T-helper 2 cell (primary cell): ENCODE results near the gene CDH23.
A peak's percentile ranks its signal among the peaks of the same experiment; 100 is the strongest.

Experiments used
- DNase-seq, 5 experiments: peaks; one replicate each; pipeline versions ENCODE4 v3.0.0 to v3.0.0-alpha.2; 2012 to 2022

CDH23 gene

GRCh38 chr10:71713135-71714030 is 316.7 kb downstream of the CDH23 start:
- peak in 2 of 5 experiments; percentile 21 to 63 for DNase-seq

- DNase-seq = no peak
Measured at GRCh38 chr10:71714031-71714410, 317.3 kb downstream of the CDH23 start.

- no peak for DNase-seq
Measured at GRCh38 chr10:71714592-71714991, 317.9 kb downstream of the CDH23 start.

GRCh38 chr10:71715026-71715425 is 318.3 kb downstream of the CDH23 start:
- no peak for DNase-seq

GRCh38 chr10:71715860-71716259 is 319.1 kb downstream of the CDH23 start:
- no peak for DNase-seq

- no peak for DNase-seq
Measured at GRCh38 chr10:71716426-71716825, 319.7 kb downstream of the CDH23 start.

GRCh38 chr10:71717056-71717455 is 320.3 kb downstream of the CDH23 start:
- DNase-seq = no peak

GRCh38 chr10:71717551-71717951 is 320.8 kb downstream of the CDH23 start:
- no peak for DNase-seq

- DNase-seq = no peak
Measured at GRCh38 chr10:71718165-71718698, 321.5 kb downstream of the CDH23 start.

- DNase-seq = no peak
Measured at GRCh38 chr10:71719042-71719441, 322.3 kb downstream of the CDH23 start.

GRCh38 chr10:71719464-71720201 is 322.9 kb downstream of the CDH23 start, which contains the start of gene C10orf105:
Gene C10orf105, minus strand, starts transcription at chr10:71719778. Its CDS starts 3,441 bp downstream, at chr10:71716337.
- DNase-seq = no peak

GRCh38 chr10:71720288-71720687 is 323.6 kb downstream of the CDH23 start:
- no peak for DNase-seq

GRCh38 chr10:71721313-71721712 is 324.6 kb downstream of the CDH23 start:
- DNase-seq = no peak

- no peak for DNase-seq
Measured at GRCh38 chr10:71722849-71723248, 326.1 kb downstream of the CDH23 start.

GRCh38 chr10:71723311-71723710 is 326.6 kb downstream of the CDH23 start:
- DNase-seq = no peak

GRCh38 chr10:71724539-71724938 is 327.8 kb downstream of the CDH23 start:
- no peak for DNase-seq

- DNase-seq = no peak
Measured at GRCh38 chr10:71725249-71725648, 328.5 kb downstream of the CDH23 start.

- peak in 4 of 5 experiments; percentile 28 to 72 (median 46) for DNase-seq
Measured at GRCh38 chr10:71725998-71726579, 329.4 kb downstream of the CDH23 start.

- peak in 1 of 5 experiments; percentile 73 for DNase-seq
Measured at GRCh38 chr10:71726580-71727104, 329.9 kb downstream of the CDH23 start.

GRCh38 chr10:71727105-71727737 is 330.5 kb downstream of the CDH23 start:
- DNase-seq = peak in 3 of 5 experiments; percentile 33 to 82 (median 71)

- peak in 4 of 5 experiments; percentile 28 to 87 (median 64) for DNase-seq
Measured at GRCh38 chr10:71727738-71728737, 331.3 kb downstream of the CDH23 start.
